Colonic mucosa (tissue), 4 donors: ENCODE data around the gene MYCN. TPM values are rescaled to one million over a fixed set of nuclear protein-coding genes. Genes with fewer than 3 reads are reported as not detected.

Experiments
- DNase-seq: peaks from one replicate; pipeline ENCODE4 v3.0.0-alpha.2; 2020
- H3K27ac ChIP-seq: fragments of 200-600 bp; one replicate; pipeline ENCODE4 v1.8.0; 2021
- H3K27me3 ChIP-seq: fragments of 200-600 bp; one replicate; pipeline ENCODE4 v1.8.0; 2021
- H3K36me3 ChIP-seq: fragments of 200-600 bp; one replicate; pipeline ENCODE4 v1.8.0; 2021
- H3K4me1 ChIP-seq: fragments of 200-600 bp; one replicate; pipeline ENCODE4 v1.8.0; 2021; ENCODE audit warnings: mild to moderate bottlenecking
- H3K4me3 ChIP-seq: fragments of 200-600 bp; one replicate; pipeline ENCODE4 v1.8.0; 2021
- H3K9ac ChIP-seq, 2 donors: one replicate each; pipeline ENCODE4 v1.7.0; 2013; ENCODE audit warnings: control low read depth in 2 of 2, low read depth in 2 of 2, low read length in 2 of 2
- H3K9me3 ChIP-seq: fragments of 200-600 bp; one replicate; pipeline ENCODE4 v1.8.0; 2021
- intact Hi-C: fragments of 100-400 bp; cut with DNase I; formaldehyde crosslinking; loops from one replicate; pipeline ENCODE4 v1.14.1; 2022
- total RNA-seq, 2 donors: library from RNA; stranded (reverse); fragmentation: NEBNext Ultra II Directional in 1 of 2; extraction: Animal tissue kit (Norgen Biotek cat#: 25700) in 1 of 2; gene quantifications; one replicate each; pipeline ENCODE4 v1.2.1, GENCODE V29; 2021
- TF ChIP-seq, protein P1 (sequence below): fragments of 200-600 bp; IDR thresholded peaks from one replicate; pipeline ENCODE4 v1.8.0; 2022; ENCODE audit warnings: antibody characterized with exemption, mild to moderate bottlenecking
- donor health status: healthy.
- donor health status: DM: no; HTN: no; CAD: no.
- donor health status: DM: no; HTN: no; CAD: no.

Gene MYCN
- total RNA-seq, 2 donors from 2014 or later: 1.5 to 1.7 TPM

- Histone ChIP-seq H3K9me3 (no peaks in the 10 kb centered on the region), H3K27ac (no peak overlapping the region), H3K4me1 (no peaks in the 10 kb centered on the region), H3K9ac (no peak overlapping the region), H3K36me3 (no peaks in the 10 kb centered on the region), H3K4me3 (no peak overlapping the region), H3K27me3 (no peaks in the 10 kb centered on the region)
- TF ChIP-seq, protein P1, sequence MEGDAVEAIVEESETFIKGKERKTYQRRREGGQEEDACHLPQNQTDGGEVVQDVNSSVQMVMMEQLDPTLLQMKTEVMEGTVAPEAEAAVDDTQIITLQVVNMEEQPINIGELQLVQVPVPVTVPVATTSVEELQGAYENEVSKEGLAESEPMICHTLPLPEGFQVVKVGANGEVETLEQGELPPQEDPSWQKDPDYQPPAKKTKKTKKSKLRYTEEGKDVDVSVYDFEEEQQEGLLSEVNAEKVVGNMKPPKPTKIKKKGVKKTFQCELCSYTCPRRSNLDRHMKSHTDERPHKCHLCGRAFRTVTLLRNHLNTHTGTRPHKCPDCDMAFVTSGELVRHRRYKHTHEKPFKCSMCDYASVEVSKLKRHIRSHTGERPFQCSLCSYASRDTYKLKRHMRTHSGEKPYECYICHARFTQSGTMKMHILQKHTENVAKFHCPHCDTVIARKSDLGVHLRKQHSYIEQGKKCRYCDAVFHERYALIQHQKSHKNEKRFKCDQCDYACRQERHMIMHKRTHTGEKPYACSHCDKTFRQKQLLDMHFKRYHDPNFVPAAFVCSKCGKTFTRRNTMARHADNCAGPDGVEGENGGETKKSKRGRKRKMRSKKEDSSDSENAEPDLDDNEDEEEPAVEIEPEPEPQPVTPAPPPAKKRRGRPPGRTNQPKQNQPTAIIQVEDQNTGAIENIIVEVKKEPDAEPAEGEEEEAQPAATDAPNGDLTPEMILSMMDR: no peak
- no peak for DNase-seq
- intact Hi-C loops: loop anchor here (10.0 kb wide), 1 partner anchor 297 kb away; no protein-coding TSS in a partner anchor
Measured at GRCh38 chr2:15931319-15931890, 8.9 kb upstream of the MYCN start.

DNA sequence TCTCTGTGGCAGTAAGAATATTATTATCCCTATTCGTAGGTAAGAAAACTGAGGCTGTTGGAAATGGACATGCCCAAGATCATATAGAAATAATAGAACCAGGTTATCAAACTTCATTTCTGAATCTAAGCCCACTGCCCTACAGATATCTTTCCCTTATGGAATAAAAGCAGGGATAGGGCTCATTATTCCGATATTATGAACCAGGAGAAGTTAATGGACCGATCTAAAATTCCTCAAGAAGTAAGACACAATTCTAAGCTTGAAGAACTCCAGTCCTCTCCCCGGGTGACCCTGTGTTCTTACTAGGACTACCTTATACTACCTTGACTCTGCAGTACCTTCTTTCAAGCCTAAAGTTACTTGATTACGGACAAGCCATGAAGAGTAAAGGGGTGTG lies 8.4 kb upstream of the MYCN start:
- Histone ChIP-seq H3K9ac (no peak overlapping the region), H3K4me3 (no peak overlapping the region), H3K27ac (no peak overlapping the region), H3K36me3 (no peaks in the 10 kb centered on the region), H3K4me1 (no peaks in the 10 kb centered on the region), H3K27me3 (no peaks in the 10 kb centered on the region), H3K9me3 (no peaks in the 10 kb centered on the region)
- TF ChIP-seq, protein P1: no peak
- intact Hi-C loops: loop anchor here (10.0 kb wide), 1 partner anchor 297 kb away; no protein-coding TSS in a partner anchor
- DNase-seq: no peak

DNA sequence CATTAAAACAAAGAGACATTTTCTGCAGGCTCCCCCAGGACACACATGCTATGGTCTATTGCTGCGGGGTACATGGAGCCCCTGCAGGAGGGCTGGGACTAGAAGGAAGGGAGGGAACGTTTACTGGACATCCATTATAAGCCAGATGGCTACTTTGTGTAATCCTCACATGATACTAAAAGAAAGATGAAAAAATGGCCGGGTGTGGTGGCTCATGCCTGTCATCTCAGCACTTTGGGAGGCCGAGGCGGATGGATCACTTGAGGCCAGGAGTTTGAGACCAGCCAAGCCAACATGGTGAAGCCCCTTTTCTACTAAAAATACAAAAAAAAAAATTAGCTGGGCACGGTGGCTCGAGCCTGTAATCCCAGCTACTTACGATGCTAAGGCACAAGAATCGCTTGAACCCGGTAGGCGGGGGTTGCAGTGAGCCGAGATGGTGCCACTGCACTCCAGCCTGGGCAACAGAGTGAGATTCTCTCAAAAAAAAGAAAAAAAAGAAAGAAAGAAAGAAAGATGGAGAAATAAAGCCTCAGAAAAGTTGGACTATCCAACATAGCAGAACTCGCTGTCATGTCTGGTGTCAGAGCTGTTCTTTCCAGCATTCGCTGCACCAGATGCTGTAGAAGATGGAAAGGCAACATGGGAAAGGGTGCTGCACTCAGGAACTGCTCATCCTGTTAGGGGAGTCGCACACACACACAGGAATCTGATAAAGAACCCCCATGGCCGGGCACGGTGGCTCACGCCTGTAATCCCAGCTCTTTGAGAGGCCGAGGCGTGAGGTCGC lies 7.8 kb upstream of the MYCN start:
- DNase-seq: no peak
- Histone ChIP-seq H3K9me3 (no peaks in the 10 kb centered on the region), H3K36me3 (no peaks in the 10 kb centered on the region), H3K4me3 (no peak overlapping the region), H3K27ac (no peak overlapping the region), H3K9ac (no peak overlapping the region), H3K27me3 (no peaks in the 10 kb centered on the region), H3K4me1 (no peaks in the 10 kb centered on the region)
- TF ChIP-seq, protein P1: no peak
- intact Hi-C loops: loop anchor here (10.0 kb wide), 1 partner anchor 298 kb away; no protein-coding TSS in a partner anchor

DNA sequence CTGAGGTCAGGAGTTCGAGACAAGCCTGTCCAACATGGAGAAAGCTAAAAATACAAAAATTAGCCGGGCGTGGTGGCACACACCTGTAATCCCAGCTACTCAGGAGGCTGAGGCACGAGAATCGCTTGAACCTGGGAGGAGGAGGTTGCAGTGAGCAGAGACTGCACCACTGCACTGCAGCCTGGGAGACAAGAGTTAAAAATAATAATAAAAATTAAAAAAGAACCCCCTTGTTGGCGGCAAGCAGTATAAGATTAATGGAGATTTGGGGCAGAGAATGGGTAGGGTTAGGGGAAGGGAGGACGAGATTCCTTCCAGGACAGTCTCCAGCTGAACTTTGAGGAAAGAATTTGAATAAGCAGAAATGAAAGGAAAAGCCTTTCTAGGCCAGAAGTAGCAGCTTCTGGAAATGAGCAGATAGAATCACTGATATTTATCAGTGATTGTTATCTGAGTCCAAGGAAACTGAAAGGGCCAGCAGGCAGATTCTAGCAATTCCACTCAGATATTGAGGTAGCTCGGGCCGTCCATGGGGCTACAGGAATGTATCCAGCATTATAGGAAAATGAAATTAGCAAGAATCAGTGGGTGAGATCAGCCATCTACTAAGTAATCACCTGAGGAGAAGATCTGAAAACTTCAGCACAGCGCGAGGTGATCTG lies 7.0 kb upstream of the MYCN start:
- Histone ChIP-seq H3K9ac (no peak overlapping the region), H3K9me3 (no peaks in the 10 kb centered on the region), H3K27me3 (no peaks in the 10 kb centered on the region), H3K4me1 (no peaks in the 10 kb centered on the region), H3K27ac (no peak overlapping the region), H3K4me3 (no peak overlapping the region), H3K36me3 (no peaks in the 10 kb centered on the region)
- DNase-seq: no peak
- intact Hi-C loops: loop anchor here (10.0 kb wide), 1 partner anchor 299 kb away; no protein-coding TSS in a partner anchor
- TF ChIP-seq, protein P1: no peak

DNA sequence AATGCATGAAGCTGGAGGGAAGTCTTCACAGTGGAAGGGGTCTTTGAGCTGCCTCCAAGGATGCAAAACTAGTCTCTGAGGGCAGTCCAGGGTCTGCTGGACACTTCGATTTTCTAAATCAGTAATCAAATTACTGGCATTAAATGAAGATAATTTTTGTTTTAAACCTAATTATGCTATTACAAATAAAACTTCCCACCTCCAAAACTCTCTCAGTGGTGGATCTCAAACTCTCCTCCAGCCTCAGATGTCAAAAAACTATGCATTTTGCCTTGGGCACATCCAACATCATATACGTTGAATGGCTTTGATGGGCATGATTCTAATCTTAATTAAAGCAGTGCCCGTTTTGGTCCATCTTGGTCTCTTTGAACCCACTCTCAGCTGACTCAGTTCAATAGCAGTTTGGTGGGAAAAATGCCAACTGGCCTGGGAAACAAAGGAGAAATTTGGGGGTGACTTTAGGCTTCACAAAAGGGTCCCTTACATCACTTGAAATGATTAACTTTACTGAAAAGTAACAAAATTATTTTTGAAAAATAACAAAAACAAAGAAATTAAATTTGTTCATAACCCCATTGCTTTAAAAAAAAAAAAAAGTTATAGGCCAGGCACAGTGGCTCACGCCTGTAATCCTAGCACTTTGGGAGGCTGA lies 5.9 kb upstream of the MYCN start:
- no peaks in the 10 kb centered on the region for H3K9me3 ChIP-seq
- DNase-seq: no peak
- no peak overlapping the region for H3K9ac ChIP-seq
- no peaks in the 10 kb centered on the region for H3K36me3 ChIP-seq
- H3K4me3 ChIP-seq: no peak overlapping the region
- intact Hi-C loops: loop anchor here (10.0 kb wide), 1 partner anchor 300 kb away; no protein-coding TSS in a partner anchor
- H3K4me1 ChIP-seq: no peaks in the 10 kb centered on the region
- no peaks in the 10 kb centered on the region for H3K27me3 ChIP-seq
- no peak overlapping the region for H3K27ac ChIP-seq
- TF ChIP-seq, protein P1: no peak
